ENCODE measurements around the gene KIAA0319L.
"Not testable (repeated sequence)": the region's sequence is repeated elsewhere in the genome, so short reads cannot be mapped to it uniquely, and the experiment has no call there.

KIAA0319L gene

DNA sequence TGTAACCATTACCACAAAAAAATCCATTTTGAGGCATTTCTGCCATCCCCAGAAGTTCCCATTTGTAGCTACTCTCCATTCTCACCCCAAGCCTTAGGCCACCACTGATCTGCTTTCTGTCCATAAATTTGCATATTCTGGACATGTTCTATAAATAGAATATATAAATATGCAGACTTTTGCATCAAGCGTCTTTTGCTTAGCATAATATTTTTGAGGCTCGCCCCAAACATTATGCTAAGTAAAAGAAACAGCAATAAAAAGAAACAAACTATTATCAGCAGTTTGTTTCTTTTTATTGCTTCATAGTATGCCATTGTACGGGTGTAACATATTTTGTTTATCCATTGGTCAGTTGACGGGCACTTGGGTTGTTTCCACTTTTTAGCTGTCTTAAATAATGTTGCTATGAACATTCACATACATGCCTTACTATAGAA, 23.8 kb upstream of the KIAA0319L start:
- DNase-seq = no peak

DNA sequence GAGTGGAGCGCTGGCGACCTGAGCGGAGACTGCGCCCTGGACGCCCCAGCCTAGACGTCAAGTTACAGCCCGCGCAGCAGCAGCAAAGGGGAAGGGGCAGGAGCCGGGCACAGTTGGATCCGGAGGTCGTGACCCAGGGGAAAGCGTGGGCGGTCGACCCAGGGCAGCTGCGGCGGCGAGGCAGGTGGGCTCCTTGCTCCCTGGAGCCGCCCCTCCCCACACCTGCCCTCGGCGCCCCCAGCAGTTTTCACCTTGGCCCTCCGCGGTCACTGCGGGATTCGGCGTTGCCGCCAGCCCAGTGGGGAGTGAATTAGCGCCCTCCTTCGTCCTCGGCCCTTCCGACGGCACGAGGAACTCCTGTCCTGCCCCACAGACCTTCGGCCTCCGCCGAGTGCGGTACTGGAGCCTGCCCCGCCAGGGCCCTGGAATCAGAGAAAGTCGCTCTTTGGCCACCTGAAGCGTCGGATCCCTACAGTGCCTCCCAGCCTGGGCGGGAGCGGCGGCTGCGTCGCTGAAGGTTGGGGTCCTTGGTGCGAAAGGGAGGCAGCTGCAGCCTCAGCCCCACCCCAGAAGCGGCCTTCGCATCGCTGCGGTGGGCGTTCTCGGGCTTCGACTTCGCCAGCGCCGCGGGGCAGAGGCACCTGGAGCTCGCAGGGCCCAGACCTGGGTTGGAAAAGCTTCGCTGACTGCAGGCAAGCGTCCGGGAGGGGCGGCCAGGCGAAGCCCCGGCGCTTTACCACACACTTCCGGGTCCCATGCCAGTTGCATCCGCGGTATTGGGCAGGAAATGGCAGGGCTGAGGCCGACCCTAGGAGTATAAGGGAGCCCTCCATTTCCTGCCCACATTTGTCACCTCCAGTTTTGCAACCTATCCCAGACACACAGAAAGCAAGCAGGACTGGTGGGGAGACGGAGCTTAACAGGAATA, 20.1 kb upstream of the KIAA0319L start:
- DNase-seq = peak; percentile 68

DNA sequence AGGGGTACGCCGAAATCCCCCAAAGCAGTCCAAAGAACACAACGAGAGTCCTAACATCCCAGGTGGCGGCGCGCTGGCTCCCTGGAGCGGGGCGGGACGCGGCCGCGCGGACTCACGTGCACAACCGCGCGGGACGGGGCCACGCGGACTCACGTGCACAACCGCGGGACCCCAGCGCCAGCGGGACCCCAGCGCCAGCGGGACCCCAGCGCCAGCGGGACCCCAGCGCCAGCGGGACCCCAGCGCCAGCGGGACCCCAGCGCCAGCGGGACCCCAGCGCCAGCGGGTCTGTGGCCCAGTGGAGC, 19.5 kb upstream of the KIAA0319L start:
- DNase-seq = not testable (repeated sequence)

DNA sequence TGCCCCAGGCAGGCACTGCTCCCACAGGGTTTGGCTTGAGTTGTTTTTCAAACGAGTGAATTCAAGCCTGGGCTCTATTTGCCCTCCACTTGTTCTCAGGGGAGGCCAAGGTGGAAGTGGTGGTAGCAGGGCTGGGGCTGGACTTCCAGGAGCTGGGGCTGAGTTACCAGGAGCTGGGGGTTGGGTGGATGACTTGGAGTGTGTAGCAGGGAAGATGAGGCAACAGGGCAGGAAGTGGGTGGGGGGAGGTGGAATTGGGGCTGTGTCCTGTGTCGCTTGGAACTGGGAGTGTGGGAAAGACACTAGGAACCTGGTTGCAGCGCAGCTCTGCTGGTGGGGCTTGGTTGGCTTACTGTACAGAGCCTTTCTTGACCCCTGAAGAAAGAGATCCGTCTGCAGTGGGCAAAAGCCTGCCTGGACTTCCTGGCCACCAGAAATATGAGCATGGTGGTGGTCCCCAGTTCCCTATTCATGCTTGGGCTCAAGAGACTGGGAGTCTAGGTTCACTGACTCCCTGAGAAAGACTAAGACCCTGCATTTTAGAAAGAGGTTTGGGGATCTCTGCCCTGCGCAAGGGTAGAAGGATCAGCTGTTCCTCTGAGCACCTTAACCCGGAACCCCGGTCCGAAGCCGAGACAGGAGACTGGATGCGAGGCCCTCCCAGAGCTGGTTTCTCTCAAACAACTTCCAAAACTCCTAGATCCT, 19.0 kb upstream of the KIAA0319L start:
- no peak for DNase-seq

DNA sequence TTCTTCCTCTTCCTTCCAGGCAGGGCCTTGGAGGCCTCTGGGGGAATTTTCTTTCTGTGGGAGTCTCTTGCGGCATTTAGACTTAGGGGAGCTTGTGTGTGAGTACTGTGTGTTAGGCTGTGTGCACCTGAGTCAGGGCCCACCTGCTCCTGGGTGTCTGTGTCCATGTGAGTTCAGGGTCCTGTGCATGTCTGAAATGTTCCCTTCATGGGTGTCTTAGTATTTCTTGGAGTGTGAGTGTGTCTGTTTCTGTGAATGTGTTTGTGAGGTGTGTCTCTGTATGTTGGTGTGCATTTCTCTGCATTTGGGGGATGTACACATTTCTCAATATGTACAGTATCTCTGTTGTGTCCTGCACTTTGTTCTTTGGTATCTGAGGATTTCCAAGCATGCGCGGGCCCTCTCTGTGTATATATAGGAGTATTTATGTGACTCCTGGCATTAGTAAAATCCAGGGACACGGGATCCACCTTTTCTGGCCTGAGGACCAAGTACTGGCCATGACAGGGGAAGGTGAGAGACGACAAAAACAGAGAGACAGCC, 18.3 kb upstream of the KIAA0319L start:
- DNase-seq = no peak

DNA sequence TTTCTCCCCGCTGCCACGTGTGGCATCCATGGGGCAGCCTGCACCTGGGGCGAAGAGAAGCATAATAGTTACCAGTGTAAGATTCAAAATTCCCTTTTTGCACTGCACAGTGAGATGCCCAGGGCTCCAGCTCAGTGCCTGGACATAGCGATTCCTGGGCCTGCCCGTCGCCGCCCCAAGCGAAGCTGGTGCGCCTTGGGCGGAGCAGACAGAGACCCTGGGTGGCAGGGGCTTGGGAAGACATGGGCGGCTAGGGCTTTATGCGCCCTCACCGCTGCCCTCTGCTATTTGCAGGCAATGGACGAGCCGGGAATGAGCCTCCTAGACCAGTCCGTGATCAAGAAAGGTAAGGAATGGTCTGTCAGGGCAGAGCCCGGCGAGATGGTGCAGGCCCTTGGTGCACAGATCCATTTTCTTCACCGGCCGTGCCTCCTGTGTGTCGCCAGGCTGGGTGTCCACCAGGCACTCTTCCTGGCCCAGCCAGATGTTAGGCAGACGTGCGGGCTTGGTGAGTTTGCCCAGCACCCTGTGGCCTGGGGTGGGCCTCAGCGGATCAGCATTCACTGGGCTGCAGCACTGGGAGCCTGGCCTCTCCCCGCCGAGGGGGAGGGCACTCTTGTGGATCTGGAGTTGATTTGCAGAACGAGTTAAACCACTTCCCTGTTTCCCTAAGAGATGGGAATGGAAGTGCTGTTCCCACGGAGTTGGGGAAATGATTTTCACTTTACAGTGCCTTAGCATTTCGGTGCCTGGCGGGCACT, 17.6 kb upstream of the KIAA0319L start:
- DNase-seq = no peak

DNA sequence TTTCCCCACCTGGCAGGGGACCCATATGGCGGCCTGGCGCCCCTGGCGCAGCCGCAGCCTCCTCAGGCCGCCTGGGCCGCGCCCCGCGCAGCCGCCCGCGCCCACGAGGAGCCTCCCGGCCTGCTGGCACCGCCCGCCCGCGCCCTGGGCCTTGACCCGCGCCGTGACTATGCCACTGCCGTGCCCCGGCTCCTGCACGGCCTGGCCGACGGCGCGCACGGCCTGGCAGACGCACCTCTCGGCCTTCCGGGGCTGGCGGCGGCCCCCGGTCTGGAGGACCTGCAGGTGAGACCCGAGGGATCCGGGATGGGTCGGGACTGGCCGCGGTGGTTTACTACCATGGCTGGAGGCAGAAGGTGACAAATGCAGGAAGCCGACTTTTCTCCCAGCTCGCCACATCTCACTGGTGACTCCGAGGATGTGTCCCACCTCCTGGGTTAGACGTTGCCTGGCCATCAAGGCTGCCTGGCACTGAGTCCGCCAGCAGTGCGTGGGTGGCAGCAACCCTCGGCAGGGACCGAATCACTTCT, 17.0 kb upstream of the KIAA0319L start:
- DNase-seq = no peak

DNA sequence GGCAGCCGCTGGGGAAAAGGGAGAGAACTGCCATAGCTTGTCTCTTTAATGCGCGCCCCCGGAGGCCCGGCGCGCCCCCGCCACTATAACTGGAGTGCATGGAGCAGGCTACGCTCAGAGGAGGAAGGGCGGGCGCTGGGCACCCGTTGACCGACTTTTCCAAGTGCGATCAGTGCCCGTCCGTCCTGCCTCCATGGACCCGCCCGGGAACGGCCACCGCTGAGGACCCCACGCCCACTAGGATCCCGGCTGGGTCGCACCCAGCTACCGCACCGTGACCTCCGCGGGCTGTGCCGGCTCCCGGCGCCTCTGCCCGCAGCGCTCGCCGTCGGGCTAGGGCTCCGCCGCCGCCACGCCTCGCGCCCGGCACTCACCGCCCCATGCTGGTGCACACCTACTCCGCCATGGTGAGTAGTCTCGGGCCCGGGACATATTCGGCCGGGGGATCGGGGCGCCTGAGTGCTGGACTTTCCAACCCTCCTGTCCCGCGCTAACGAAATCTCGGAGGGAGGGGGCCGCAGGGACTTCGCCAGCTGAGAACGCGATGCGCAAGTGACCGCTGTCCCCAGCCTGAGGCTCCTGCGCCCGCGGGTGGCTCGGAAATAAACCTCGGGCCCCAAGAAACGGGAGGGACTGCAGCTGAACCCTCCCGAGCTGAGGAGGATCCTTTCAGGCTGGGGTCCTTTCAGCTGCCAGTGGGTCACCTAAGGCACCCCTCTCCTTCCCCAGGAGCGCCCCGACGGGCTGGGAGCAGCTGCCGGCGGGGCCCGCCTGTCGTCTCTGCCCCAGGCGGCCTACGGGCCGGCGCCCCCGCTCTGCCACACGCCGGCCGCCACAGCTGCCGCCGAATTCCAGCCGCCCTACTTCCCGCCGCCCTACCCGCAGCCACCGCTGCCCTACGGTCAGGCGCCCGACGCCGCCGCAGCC, 16.3 kb upstream of the KIAA0319L start, which contains the start of gene TFAP2E:
Gene TFAP2E, plus strand, starts transcription at position 117 of the 927 bp plus-strand sequence. Its CDS starts 264 bp downstream, at position 381.
- no peak for DNase-seq

DNA sequence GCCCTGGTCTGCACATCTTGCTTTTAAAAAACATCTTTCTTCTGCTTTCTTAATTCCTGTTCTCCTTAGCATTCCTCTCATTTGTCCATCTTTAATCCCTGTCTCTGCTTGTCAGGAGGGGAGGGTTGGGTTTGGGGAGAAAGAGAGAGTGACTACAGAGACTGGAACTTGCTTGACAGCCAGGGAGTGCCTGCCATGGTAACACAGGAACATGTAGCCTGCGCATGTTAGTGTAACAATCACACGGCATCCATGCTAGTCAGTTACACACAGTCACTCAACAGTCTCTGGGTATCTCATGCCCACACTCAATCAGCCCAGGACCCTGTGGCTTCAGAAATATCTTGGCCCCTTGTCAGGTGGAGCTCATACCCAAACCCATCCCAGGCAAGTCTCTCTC, 15.1 kb upstream of the KIAA0319L start:
- no peak for DNase-seq

DNA sequence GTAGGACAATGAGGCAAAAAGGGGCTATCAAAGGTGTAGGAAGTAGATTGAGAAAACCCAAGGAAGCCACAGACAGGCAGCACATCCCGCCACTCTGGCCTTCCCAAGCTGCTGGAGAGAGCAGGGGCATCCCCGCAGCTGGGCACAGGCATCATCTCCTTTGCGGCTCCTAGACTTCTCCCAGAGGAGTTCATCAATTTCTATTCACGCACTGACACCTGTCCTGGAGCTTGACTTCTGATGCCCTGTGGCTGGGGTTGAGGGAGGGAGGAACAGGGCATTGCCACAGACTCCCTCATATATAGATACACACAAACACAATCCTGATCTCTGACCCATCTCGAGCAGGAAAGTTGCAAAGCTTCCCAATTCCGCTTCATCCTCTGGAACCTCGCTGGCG, 14.1 kb upstream of the KIAA0319L start:
- DNase-seq = no peak

DNA sequence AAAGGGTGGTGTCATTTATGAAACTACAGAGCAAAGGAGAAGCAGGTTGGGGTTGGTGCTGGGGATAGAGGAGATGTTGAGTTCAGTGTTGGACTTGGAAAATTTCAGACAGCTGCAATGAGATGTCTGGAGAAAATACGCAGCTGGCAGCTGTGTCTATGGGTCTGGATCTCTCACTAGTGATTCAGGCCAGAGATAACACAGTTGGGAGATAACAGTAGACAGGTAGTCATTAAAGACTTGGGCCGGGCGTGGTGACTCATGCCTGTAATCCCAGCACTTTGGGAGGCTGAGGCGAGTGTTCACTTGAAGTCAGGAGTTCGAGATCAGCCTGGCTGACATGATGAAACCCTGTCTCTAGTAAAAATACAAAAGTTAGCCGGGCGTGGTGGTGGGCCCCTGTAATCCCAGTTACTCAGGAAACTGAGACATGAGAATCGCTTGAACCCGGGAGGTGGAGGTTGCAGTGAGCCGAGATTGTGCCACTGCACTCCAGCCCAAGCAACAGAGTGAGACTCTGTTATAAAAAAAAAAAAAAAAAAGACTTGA, 13.5 kb upstream of the KIAA0319L start:
- no peak for DNase-seq

DNA sequence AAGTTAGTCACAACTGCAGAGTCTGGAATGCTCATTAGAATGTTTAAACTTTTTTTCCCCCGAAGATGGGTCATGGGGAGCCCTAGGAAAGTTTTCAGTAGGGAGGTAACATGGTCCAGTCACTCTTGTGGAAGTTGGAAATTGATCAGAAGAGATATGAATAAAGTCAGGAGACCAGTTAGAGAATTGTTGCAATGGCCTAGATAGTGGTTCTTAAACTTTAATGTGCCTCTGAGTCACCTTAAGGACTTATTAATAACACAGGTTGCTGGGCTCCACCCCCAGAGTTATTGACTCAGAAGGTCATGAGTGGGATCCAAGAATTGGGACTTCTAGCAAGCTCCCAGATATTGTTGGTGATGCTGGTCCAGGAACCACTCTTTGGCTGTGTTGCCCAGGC, 12.7 kb upstream of the KIAA0319L start:
- DNase-seq = no peak

DNA sequence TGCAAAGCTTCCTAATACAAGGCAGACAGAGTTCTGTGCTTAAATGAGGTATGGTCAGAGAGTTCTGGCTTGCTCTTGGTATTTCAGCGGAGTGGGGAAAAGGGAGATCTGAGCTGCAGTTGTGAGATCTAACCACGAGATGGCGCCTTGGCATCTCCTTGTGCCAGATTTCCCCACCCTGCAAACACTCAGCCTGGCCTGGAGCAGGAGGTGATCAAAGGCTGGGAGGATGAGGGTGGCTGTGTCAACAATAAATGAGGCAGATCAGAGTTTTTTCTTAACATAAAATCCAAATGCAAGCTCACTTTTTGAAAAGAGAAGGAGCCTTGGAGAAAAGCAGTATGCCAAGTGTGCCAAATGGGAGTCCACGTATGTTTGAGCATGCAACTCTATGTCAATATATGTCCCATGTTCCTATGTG, 11.8 kb upstream of the KIAA0319L start:
- peak; percentile 71 for DNase-seq

DNA sequence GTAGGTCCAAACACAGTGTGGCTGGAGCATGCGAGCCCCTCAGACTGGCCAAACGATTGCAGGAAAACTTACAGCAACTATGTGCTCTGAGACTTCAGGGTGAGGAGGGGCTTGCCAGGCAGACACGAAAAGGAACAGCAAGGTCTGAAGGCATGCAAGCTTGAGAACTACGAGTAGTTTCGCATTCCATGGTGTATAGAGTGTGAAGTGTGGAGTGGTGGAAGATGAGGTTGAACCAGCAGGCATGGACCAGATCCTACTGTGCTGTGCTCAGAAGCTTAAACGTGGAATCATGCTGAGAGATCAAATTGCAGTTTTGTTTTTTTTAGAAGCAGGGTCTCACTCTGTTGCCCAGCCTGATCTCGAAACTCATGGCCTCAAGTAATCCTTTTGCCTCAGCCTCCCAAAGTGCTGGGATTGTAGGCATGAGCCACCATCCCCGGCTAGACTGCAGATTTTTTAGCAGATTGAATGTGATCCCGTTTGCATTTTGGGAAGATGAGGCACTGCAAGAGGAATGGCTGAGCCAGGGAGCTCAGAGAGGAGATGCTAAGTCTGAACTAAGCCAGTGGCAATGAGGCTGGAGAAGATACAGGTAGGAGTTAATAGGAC, 10.8 kb upstream of the KIAA0319L start:
- no peak for DNase-seq

DNA sequence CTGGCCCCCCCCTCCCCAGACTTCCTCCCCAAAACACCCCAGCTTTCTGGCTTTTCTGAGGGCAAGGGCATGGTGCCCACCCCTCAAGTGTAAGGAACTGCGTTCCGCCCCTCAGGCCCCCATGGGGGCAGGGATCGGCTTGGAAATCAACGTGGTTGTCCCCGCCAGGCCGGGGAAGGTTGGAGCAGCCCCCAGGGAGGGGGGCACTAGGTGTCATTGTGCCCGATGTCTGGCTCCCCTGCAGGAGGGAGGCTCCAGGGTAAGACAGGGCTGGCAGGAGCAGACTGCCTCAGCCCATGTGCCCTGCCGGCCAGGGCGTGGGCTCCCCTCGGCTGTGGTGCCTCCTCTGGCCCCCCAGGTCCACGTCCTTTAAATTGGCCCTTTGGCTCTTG, 8.5 kb upstream of the KIAA0319L start:
- no peak for DNase-seq

DNA sequence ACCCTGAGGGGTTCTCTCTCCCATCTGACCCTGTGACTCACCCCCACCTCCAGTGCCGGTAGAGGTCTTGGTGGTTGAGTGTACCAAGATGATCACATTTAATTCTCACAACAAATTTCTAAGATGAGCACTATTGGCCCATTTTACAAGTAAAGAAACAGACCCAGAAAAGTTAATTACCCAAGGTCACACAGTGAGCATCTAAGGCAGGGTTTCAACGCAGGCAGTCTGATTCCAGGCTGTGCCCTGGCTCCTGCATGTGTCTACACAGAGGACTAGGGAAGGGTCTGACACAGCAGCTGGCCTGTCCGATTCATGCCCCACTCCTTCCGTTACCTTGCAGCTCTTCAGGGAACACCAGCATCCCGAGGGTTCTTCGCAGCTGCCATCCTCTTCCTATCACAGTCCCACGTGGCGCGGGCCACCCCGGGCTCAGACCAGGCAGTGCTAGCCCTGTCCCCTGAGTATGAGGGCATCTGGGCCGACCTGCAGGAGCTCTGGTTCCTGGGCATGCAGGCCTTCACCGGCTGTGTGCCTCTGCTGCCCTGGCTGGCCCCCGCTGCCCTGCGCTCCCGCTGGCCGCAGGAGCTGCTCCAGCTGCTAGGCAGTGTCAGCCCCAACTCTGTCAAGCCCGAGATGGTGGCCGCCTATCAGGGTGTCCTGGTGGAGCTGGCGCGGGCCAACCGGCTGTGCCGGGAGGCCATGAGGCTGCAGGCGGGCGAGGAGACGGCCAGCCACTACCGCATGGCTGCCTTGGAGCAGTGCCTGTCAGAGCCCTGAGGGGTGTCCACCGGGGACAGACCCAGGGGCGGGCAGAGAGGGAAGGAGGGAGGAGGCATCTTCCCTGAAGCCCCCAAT, 7.9 kb upstream of the KIAA0319L start:
- DNase-seq = no peak

DNA sequence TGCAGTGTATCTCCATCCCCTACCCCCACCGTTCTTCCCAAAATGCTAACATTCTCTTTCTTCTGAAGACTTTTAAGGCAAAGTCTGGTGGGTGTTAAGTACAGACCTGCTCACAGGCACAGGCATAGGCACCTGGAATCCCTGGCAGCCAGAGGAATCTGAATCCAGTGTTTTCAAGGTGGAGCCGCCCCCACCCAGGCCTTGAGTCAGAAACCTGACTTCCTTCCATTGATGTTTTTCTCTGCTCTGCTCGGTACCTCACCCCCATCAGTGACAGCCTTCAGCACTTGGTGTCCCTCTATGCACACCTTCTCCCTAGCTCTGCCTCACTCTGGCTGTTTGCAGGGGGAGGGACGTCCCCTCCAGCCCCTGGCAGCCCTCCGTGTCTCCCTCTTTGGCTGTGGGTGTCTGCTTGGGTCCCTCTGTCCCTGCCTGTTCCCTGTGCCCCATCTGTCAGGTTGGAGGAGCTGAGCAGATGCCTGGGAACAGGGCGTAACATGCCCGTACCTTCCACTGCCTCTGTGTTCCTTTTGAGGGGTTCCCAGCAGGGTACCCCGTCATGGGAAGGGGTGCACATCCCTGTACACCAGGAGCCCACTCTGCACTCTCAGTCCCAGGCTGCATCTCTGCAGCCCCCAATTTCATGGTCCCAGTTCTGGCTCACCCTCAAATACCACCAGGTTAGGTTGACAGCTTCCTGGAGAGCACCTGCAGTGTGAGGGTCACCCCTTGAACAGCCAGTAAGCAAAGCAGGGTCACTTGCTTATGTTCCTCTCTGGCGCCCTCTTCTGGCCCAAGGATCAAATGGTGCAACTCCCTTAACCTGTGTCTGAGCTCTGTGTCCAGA, 7.1 kb upstream of the KIAA0319L start:
- peak; percentile 82 for DNase-seq

DNA sequence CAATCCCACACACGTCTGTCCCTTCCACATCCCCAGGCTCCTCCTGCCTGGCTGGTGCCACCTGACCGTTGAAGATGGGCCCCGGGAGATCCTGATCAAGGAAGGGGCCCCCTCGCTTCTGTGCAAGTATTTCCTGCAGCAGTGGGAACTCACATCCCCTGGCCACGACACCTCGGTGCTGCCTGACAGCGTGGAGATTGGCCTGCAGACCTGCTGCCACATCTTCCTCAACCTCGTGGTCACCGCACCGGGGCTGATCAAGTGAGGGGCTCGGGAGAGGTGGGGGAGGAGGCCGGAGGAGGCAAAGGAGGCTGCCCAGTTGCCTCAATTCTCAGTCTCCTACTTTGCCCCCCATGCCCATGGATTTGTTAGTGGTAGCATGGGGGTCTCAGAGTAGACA, 6.0 kb upstream of the KIAA0319L start:
- no peak for DNase-seq

Measured in CD4-positive, alpha-beta T cell treated with Interleukin-10 for 1 hour (primary cell).